Bronchial epithelial cell (primary cell): ENCODE results near the gene MAP4K3. TPM values are rescaled to one million over a fixed set of nuclear protein-coding genes. Genes with fewer than 3 reads are reported as not detected.

Experiments
- DNase-seq: peaks from one replicate; pipeline ENCODE4 v3.0.0-alpha.2; 2010; ENCODE audit warnings: low read depth
- FAIRE-seq: peaks from 2 replicates; lab custom pipeline; 2011; peaks lifted over from hg19 to GRCh38; lab: Jason Lieb, UNC
- H3K27me3 ChIP-seq: 2 replicates; pipeline ENCODE4 v1.5.1; 2011; ENCODE audit warnings: low read length; ENCODE audit not compliant: control insufficient read depth, insufficient read depth
- H3K36me3 ChIP-seq: 2 replicates; pipeline ENCODE4 v1.5.1; 2011; ENCODE audit warnings: low read length; ENCODE audit not compliant: control insufficient read depth, insufficient read depth
- H3K4me3 ChIP-seq: 2 replicates; pipeline ENCODE4 v1.5.1; 2011; ENCODE audit warnings: mild to moderate bottlenecking, low read depth, low read length, control low read depth
- total RNA-seq: library from RNA; depleted of rRNA; stranded (reverse); fragments of >200 nt; gene quantifications from 2 replicates; pipeline ENCODE4 v1.2.1, GENCODE V29; 2014
- TF ChIP-seq, protein P1 (sequence below): IDR thresholded peaks from 2 replicates; pipeline ENCODE4 v1.5.1; 2011; ENCODE audit warnings: mild to moderate bottlenecking, moderate library complexity, low read length, control low read depth, inconsistent platforms; ENCODE audit not compliant: insufficient read depth, severe bottlenecking

Gene MAP4K3
- total RNA-seq, 1 donor from 2014 or later = 19.7 TPM

DNA sequence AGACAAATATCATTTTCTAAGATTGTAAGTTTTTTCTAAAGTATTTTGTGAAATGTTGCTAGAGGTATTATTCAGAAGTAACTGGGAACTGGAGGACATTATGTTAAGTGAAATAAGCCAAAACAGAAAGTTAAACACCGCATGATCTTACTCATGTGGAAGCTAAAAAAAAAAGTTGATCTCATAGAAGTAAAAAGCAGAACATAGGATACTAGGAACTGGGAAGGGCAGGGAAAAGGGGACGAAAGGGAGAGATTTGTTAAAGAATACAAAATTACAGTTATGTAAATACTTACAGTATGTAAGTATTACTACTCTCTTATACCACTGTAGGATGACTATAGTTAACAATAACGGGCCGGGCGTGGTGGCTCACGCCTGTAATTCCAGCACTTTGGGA lies 146.7 kb downstream of the MAP4K3 start:
- Histone ChIP-seq H3K36me3 (peaks cover 4% of the 10 kb centered on the region), H3K4me3 (no peak overlapping the region), H3K27me3 (no peaks in the 10 kb centered on the region)
- DNase-seq (no peak), FAIRE-seq (no peak)
- TF ChIP-seq, protein P1, sequence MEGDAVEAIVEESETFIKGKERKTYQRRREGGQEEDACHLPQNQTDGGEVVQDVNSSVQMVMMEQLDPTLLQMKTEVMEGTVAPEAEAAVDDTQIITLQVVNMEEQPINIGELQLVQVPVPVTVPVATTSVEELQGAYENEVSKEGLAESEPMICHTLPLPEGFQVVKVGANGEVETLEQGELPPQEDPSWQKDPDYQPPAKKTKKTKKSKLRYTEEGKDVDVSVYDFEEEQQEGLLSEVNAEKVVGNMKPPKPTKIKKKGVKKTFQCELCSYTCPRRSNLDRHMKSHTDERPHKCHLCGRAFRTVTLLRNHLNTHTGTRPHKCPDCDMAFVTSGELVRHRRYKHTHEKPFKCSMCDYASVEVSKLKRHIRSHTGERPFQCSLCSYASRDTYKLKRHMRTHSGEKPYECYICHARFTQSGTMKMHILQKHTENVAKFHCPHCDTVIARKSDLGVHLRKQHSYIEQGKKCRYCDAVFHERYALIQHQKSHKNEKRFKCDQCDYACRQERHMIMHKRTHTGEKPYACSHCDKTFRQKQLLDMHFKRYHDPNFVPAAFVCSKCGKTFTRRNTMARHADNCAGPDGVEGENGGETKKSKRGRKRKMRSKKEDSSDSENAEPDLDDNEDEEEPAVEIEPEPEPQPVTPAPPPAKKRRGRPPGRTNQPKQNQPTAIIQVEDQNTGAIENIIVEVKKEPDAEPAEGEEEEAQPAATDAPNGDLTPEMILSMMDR = no peak

GRCh38 chr2:39289609-39290008 lies 147.5 kb downstream of the MAP4K3 start:
- H3K4me3 ChIP-seq = no peak overlapping the region
- H3K27me3 ChIP-seq = no peaks in the 10 kb centered on the region
- DNase-seq = peak; percentile 15
- peaks cover 7% of the 10 kb centered on the region for H3K36me3 ChIP-seq
- no peak for FAIRE-seq
- TF ChIP-seq, protein P1 = no peak

DNA sequence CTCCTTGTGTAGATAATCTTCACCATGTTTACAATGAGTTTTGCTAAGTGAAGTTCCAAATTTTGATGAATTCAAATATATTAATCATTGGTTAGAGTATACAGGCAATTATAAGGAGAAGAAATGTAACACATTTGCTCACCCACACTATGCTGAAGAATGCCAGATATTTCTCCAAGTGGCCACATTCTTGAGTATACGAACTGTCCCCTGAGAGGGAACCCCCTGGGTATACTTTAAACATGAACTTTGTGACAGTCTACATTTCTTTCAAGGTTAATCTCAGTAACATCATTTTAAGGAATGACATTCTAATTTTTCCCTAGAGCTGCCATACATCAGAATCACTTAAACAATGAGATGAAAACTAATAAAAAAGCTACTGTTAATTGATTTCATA lies 153.5 kb downstream of the MAP4K3 start:
- H3K27me3 ChIP-seq = no peaks in the 10 kb centered on the region
- H3K4me3 ChIP-seq = no peak overlapping the region
- FAIRE-seq (no peak), DNase-seq (no peak)
- TF ChIP-seq, protein P1 = no peak
- H3K36me3 ChIP-seq = peaks cover 4% of the 10 kb centered on the region

DNA sequence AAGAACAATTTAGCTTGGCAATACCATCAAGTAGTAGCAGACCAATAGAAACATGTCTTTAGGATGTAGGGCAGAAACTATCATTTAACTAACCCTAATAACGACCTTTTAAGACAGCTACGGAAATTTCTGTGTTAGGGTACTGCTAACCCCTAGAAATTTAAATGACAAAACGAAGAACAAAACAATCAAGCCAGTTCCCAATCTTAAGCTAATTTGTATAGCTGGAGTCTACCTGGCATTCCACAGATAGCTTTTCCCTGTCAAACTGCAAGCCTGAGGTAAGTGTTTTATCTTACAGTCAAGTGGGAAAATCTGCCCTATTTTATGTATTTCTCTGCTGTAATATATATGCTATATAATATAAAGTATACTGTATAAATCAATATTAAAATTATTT lies 155.7 kb downstream of the MAP4K3 start:
- Histone ChIP-seq H3K36me3 (peaks cover 4% of the 10 kb centered on the region), H3K4me3 (no peak overlapping the region), H3K27me3 (no peaks in the 10 kb centered on the region)
- DNase-seq = no peak
- TF ChIP-seq, protein P1 = no peak
- no peak for FAIRE-seq

GRCh38 chr2:39275016-39275415 lies 162.1 kb downstream of the MAP4K3 start:
- H3K4me3 ChIP-seq = no peak overlapping the region
- H3K36me3 ChIP-seq = peaks cover 1% of the 10 kb centered on the region
- peak; percentile 57 for DNase-seq
- TF ChIP-seq, protein P1 = no peak
- FAIRE-seq = no peak
- no peaks in the 10 kb centered on the region for H3K27me3 ChIP-seq

GRCh38 chr2:39269941-39270340 lies 167.1 kb downstream of the MAP4K3 start:
- no peak for FAIRE-seq
- peaks cover 2% of the 10 kb centered on the region for H3K36me3 ChIP-seq

More at GRCh38 chr2:39269941-39270340, 167.1 kb downstream of the MAP4K3 start:
- TF ChIP-seq, protein P1 = no peak
- no peak overlapping the region for H3K4me3 ChIP-seq
- no peak for DNase-seq
- H3K27me3 ChIP-seq = no peaks in the 10 kb centered on the region
